Endodermal cell (in vitro differentiated cells): ENCODE measurements around the gene FAHD1. TPM values are rescaled to one million over a fixed set of nuclear protein-coding genes. Genes with fewer than 3 reads are reported as not detected.

ENCODE experiments used
- DNase-seq: peaks from one replicate; pipeline ENCODE4 v3.0.0-alpha.2; 2017
- H3K27ac ChIP-seq: 2 replicates; pipeline ENCODE4 v1.5.1; 2013; ENCODE audit warnings: mild to moderate bottlenecking, low read depth, low read length, moderate library complexity
- H3K27me3 ChIP-seq: 2 replicates; pipeline ENCODE4 v1.6.1; 2013; ENCODE audit warnings: mild to moderate bottlenecking, low read length, moderate library complexity; ENCODE audit not compliant: insufficient read depth, control insufficient read depth, poor library complexity, severe bottlenecking
- H3K36me3 ChIP-seq: 2 replicates; pipeline ENCODE4 v1.7.0; 2013; ENCODE audit warnings: mild to moderate bottlenecking, low read length, moderate library complexity; ENCODE audit not compliant: control insufficient read depth, insufficient read depth
- H3K4me1 ChIP-seq: one replicate; pipeline ENCODE4 v1.7.0; 2013; ENCODE audit warnings: low read length; ENCODE audit not compliant: control insufficient read depth, insufficient read depth
- H3K4me3 ChIP-seq: 2 replicates; pipeline ENCODE4 v1.5.1; 2013; ENCODE audit warnings: mild to moderate bottlenecking, low read length, moderate library complexity
- H3K9ac ChIP-seq: 2 replicates; pipeline ENCODE4 v1.6.1; 2013; ENCODE audit warnings: mild to moderate bottlenecking, low read length, moderate library complexity; ENCODE audit not compliant: poor library complexity, severe bottlenecking; ENCODE audit errors: extremely low read depth
- H3K9me3 ChIP-seq: 2 replicates; pipeline ENCODE4 v1.6.1; 2013; ENCODE audit warnings: mild to moderate bottlenecking, low read length, moderate library complexity; ENCODE audit not compliant: control insufficient read depth
- H3K27ac Mint-ChIP-seq: 2 replicates; pipeline ENCODE4 v1.8.0; 2020; ENCODE audit warnings: mixed read lengths
- H3K27me3 Mint-ChIP-seq: 2 replicates; pipeline ENCODE4 v1.8.0; 2021; ENCODE audit warnings: mild to moderate bottlenecking, mixed read lengths; ENCODE audit not compliant: insufficient read depth
- H3K36me3 Mint-ChIP-seq: 2 replicates; pipeline ENCODE4 v1.8.0; 2020; ENCODE audit warnings: low read depth, mixed read lengths
- H3K4me1 Mint-ChIP-seq: 2 replicates; pipeline ENCODE4 v1.8.0; 2020; ENCODE audit warnings: mixed read lengths
- H3K4me3 Mint-ChIP-seq: 2 replicates; pipeline ENCODE4 v1.8.0; 2020; ENCODE audit warnings: mild to moderate bottlenecking, moderate library complexity, mixed read lengths
- H3K9me3 Mint-ChIP-seq: 2 replicates; pipeline ENCODE4 v1.8.0; 2020; ENCODE audit warnings: mild to moderate bottlenecking, mixed read lengths
- CTCF ChIP-seq: fragments of 200-600 bp; sonication (generic); conservative IDR thresholded peaks from 2 replicates; pipeline ENCODE4 v1.5.0; 2021; ENCODE audit warnings: antibody characterized with exemption, mild to moderate bottlenecking
- WGBS, 2 experiments: methylation state at CpG; one replicate each; pipeline versions ENCODE4 v1.1.5 to v1.1.7; 2013; ENCODE audit warnings: missing lambda C conversion rate in 2 of 2, mixed read lengths in 1 of 2; ENCODE audit not compliant: insufficient coverage in 1 of 2, insufficient read length in 1 of 2; 5-methylcytosine and 5-hydroxymethylcytosine counted together
- long read RNA-seq, 4 experiments: library from polyadenylated mRNA in 2 of 4; library from RNA in 1 of 4; library from capped mRNA in 1 of 4; stranded (forward) in 3 of 4; unstranded in 1 of 4; transcript quantifications; one replicate each; pipeline ENCODE4 v2.0.0, GENCODE V29; 2020 to 2021; ENCODE audit warnings: inconsistent platforms in 1 of 4
- polyA plus RNA-seq, 2 experiments: library from polyadenylated mRNA; stranded (reverse); fragments of 50-300 nt; gene quantifications; one replicate each; pipeline ENCODE4 v1.2.3, GENCODE V29; 2013
- total RNA-seq, 2 donors: library from RNA; stranded (reverse); fragmentation: NEBNext Ultra II Directional in 1 of 2; extraction: Animal tissue kit (Norgen Biotek cat#: 25700) in 1 of 2; gene quantifications; 2 replicates in 1 of 2; 3 replicates in 1 of 2; pipeline ENCODE4 v1.2.1, GENCODE V29; 2021

FAHD1 gene
- 10 to 100 TPM; 16.6 to 16.9 TPM for total RNA-seq
- 18.2 TPM for polyA plus RNA-seq (2013, experiment 1 of 2)
- polyA plus RNA-seq (2013, experiment 2 of 2): 15.9 TPM
- long read RNA-seq, experiment 1, transcript FAHD1-203 (1 exons, 1,974 nt): major isoform, 12 of 12 reads
- long read RNA-seq, experiment 1, partial matches to known transcripts: 0 of 12 reads
- long read RNA-seq, experiment 1, other reads (novel, unspliced or antisense): 0 of 12 reads
- long read RNA-seq, experiment 2, transcript FAHD1-203 (1 exons, 1,974 nt): major isoform, 41 of 42 reads
- long read RNA-seq, experiment 2, partial matches to known transcripts: 0 of 42 reads
- long read RNA-seq, experiment 2, other reads (novel, unspliced or antisense): 0 of 42 reads
- long read RNA-seq, experiment 3, transcript FAHD1-203 (1 exons, 1,974 nt): major isoform, 37 of 38 reads
- long read RNA-seq, experiment 3, partial matches to known transcripts: 0 of 38 reads
- long read RNA-seq, experiment 3, other reads (novel, unspliced or antisense): 0 of 38 reads
- long read RNA-seq, experiment 4, transcript FAHD1-203 (1 exons, 1,974 nt): major isoform, 19 of 19 reads
- long read RNA-seq, experiment 4, partial matches to known transcripts: 0 of 19 reads
- long read RNA-seq, experiment 4, other reads (novel, unspliced or antisense): 0 of 19 reads

GRCh38 chr16:1826691-1827573 lies at the start of gene FAHD1, which contains the start of gene HAGH:
Gene FAHD1 (plus strand): TSS chr16:1827206. CDS start chr16:1827239, 33 bp downstream.
Gene HAGH (minus strand): TSS chr16:1826825. CDS start chr16:1826787, 38 bp downstream.
- H3K27ac ChIP-seq: peak within 1 kb of the TSS; percentile 77

GRCh38 chr16:1777375-1778199 lies 49.4 kb upstream of the FAHD1 start:
- Mint-ChIP-seq H3K27me3 (no peaks in the 10 kb centered on the region), H3K27ac (no peak overlapping the region), H3K9me3 (no peaks in the 10 kb centered on the region), H3K4me1 (peaks cover 7% of the 10 kb centered on the region), H3K36me3 (peaks cover 11% of the 10 kb centered on the region), H3K4me3 (no peak overlapping the region)
- Histone ChIP-seq H3K27ac (no peak overlapping the region), H3K27me3 (no peaks in the 10 kb centered on the region), H3K4me1 (peaks cover 8% of the 10 kb centered on the region), H3K36me3 (peaks cover 19% of the 10 kb centered on the region), H3K9ac (no peak overlapping the region), H3K4me3 (no peak overlapping the region), H3K9me3 (no peaks in the 10 kb centered on the region)
- no peak for TF ChIP-seq CTCF
- no peak for DNase-seq
- 88 to 94% methylated on average over 31 to 36 of the region's 36 CpGs for WGBS, 2 experiments

More at GRCh38 chr16:1826691-1827573, at the start of gene FAHD1, which contains the start of gene HAGH:
- no peaks in the 10 kb centered on the region for H3K4me1 ChIP-seq
- Mint-ChIP-seq H3K36me3 (peaks cover 6% of the 10 kb centered on the region), H3K27me3 (no peaks in the 10 kb centered on the region), H3K27ac (peak within 1 kb of the TSS; percentile 86), H3K4me1 (peaks cover 18% of the 10 kb centered on the region), H3K4me3 (peak within 1 kb of the TSS; percentile 90), H3K9me3 (no peaks in the 10 kb centered on the region)
- DNase-seq: peak; percentile 97
- H3K4me3 ChIP-seq: peak within 1 kb of the TSS; percentile 99
- peak within 1 kb of the TSS; percentile 67 for H3K9ac ChIP-seq
- WGBS, 2 experiments: 0% methylated on average over 57 to 104 of the region's 104 CpGs
- peaks cover 12% of the 10 kb centered on the region for H3K36me3 ChIP-seq
- no peaks in the 10 kb centered on the region for H3K9me3 ChIP-seq
- H3K27me3 ChIP-seq: no peaks in the 10 kb centered on the region
- no peak for TF ChIP-seq CTCF
